ENCODE data around the gene DDX52.

GRCh38 chr17:37676115-37676925, 33.1 kb upstream of the DDX52 start:
- TF ChIP-seq ELF4 (IDR thresholded peaks at IDR 0.05) (no peak), HDGF (IDR thresholded peaks at IDR 0.05; ENCODE audit: borderline replicate concordance) (no peak), FOXA1 (IDR thresholded peaks at IDR 0.05) (no peak), SUZ12 (IDR thresholded peaks at IDR 0.05) (no peak)

Measured in HEK293T (cell line).